H1 (cell line): ENCODE data around the gene RING1. TPM values are rescaled to one million over a fixed set of nuclear protein-coding genes. Genes with fewer than 3 reads are reported as not detected.

Source experiments
- CTCF ChIA-PET: fragments of 300-600 bp; sonication (Branson Sonifier 250); formaldehyde crosslinking; loops from one replicate; lab custom pipeline; 2021; ENCODE audit not compliant: partially characterized antibody; lab: Charles Lee
- POLR2A ChIA-PET: fragments of 300-600 bp; sonication (Branson Sonifier 250); formaldehyde crosslinking; loops from one replicate; lab custom pipeline; 2021; ENCODE audit warnings: inconsistent platforms; ENCODE audit not compliant: partially characterized antibody; lab: Charles Lee
- DNase-seq, 2 experiments: peaks; one replicate each; pipeline versions ENCODE4 v3.0.0 to v3.0.0-alpha.2; 2010 to 2022; ENCODE audit warnings: low spot score in 2 of 2, low read depth in 1 of 2, mixed read lengths in 1 of 2
- FAIRE-seq: peaks from 2 replicates; lab custom pipeline; 2011; peaks lifted over from hg19 to GRCh38; lab: Jason Lieb, UNC
- H2AFZ ChIP-seq: 2 replicates; pipeline ENCODE4 v1.8.1; 2012; ENCODE audit warnings: low read length, inconsistent platforms
- H2AK5ac ChIP-seq: 2 replicates; pipeline ENCODE4 v1.6.1; 2013; ENCODE audit warnings: low read depth, low read length
- H2BK120ac ChIP-seq: replicated peaks from 2 replicates; pipeline ENCODE3; 2013; ENCODE audit warnings: low read depth, low read length, inconsistent platforms
- H2BK12ac ChIP-seq: 2 replicates; pipeline ENCODE4 v1.6.1; 2013; ENCODE audit warnings: low read depth, low read length
- H2BK15ac ChIP-seq: 2 replicates; pipeline ENCODE4 v1.6.1; 2013; ENCODE audit warnings: low read length
- H2BK20ac ChIP-seq: 2 replicates; pipeline ENCODE4 v1.6.1; 2013; ENCODE audit warnings: low read length
- H2BK5ac ChIP-seq: 2 replicates; pipeline ENCODE4 v1.6.1; 2013; ENCODE audit warnings: low read depth, low read length
- H3K14ac ChIP-seq: 2 replicates; pipeline ENCODE4 v1.6.1; 2013; ENCODE audit warnings: inconsistent platforms; ENCODE audit not compliant: insufficient read length
- H3K18ac ChIP-seq: 2 replicates; pipeline ENCODE4 v1.6.1; 2013; ENCODE audit warnings: low read length; ENCODE audit errors: extremely low read depth
- H3K23ac ChIP-seq: 2 replicates; pipeline ENCODE4 v1.6.1; 2013; ENCODE audit warnings: inconsistent platforms; ENCODE audit not compliant: insufficient read length
- H3K23me2 ChIP-seq: 2 replicates; pipeline ENCODE4 v1.6.1; 2013; ENCODE audit warnings: low read depth, low read length
- H3K27ac ChIP-seq: 2 replicates; pipeline ENCODE4 v1.6.1; 2011; ENCODE audit warnings: low read depth, low read length, inconsistent platforms
- H3K27me3 ChIP-seq, 4 experiments: replicated peaks in 1 of 4; 1 replicate in 1 of 4; 2 replicates in 3 of 4; pipeline versions ENCODE4 v1.6.1 to v1.8.1; 2011 to 2013; ENCODE audit warnings: low read length in 3 of 4, mild to moderate bottlenecking in 3 of 4, inconsistent platforms in 2 of 4, mixed read lengths in 2 of 4, moderate library complexity in 1 of 4; ENCODE audit not compliant: control insufficient read depth in 3 of 4, insufficient read depth in 3 of 4; ENCODE audit errors: extremely low read depth in 1 of 4
- H3K36me3 ChIP-seq, 4 experiments: 2 replicates each; pipeline versions ENCODE4 v1.6.1 to v1.8.1; 2011 to 2013; ENCODE audit warnings: mild to moderate bottlenecking in 4 of 4, low read length in 3 of 4, moderate library complexity in 2 of 4, control low read depth in 1 of 4, inconsistent platforms in 1 of 4; ENCODE audit not compliant: insufficient read depth in 4 of 4, control insufficient read depth in 2 of 4
- H3K4ac ChIP-seq: replicated peaks from 2 replicates; pipeline ENCODE3; 2013; ENCODE audit warnings: low read length, low read depth, mixed read lengths, inconsistent platforms; ENCODE audit not compliant: insufficient read length
- H3K4me1 ChIP-seq, 4 experiments: replicated peaks in 1 of 4; 1 replicate in 1 of 4; 2 replicates in 3 of 4; pipeline versions ENCODE4 v1.6.1 to v1.8.1; 2011 to 2013; ENCODE audit warnings: low read length in 3 of 4, inconsistent platforms in 2 of 4, mixed read lengths in 1 of 4; ENCODE audit not compliant: insufficient read depth in 4 of 4, control insufficient read depth in 3 of 4
- H3K4me2 ChIP-seq, 2 experiments: 2 replicates each; pipeline versions ENCODE4 v1.6.1 to v1.8.1; 2011 to 2013; ENCODE audit warnings: low read depth in 2 of 2, low read length in 2 of 2, control low read depth in 1 of 2, inconsistent platforms in 1 of 2, mild to moderate bottlenecking in 1 of 2; ENCODE audit not compliant: insufficient read depth in 1 of 2
- H3K4me3 ChIP-seq, 4 experiments: fragments of 200-600, 300-600 bp in 1 of 4; sonication (generic), shearing (Covaris generic), sonication (Bioruptor Twin) in 1 of 4; 2 replicates each; pipeline versions ENCODE4 v1.5.1 to v1.8.1; 2011 to 2016; ENCODE audit warnings: low read length in 4 of 4, low read depth in 3 of 4, control low read depth in 2 of 4, inconsistent platforms in 2 of 4, mild to moderate bottlenecking in 2 of 4, mixed read lengths in 1 of 4, moderate library complexity in 1 of 4; ENCODE audit not compliant: insufficient read depth in 2 of 4; ENCODE audit errors: extremely low read depth in 1 of 4
- H3K56ac ChIP-seq: replicated peaks from 2 replicates; pipeline ENCODE3; 2013; ENCODE audit warnings: low read depth, mild to moderate bottlenecking, mixed read lengths, low read length, inconsistent platforms; ENCODE audit not compliant: insufficient read length
- H3K79me1 ChIP-seq: 2 replicates; pipeline ENCODE4 v1.6.1; 2013; ENCODE audit warnings: low read depth, low read length, control low read depth
- H3K79me2 ChIP-seq, 2 experiments: 2 replicates each; pipeline versions ENCODE4 v1.6.1 to v1.8.1; 2012 to 2013; ENCODE audit warnings: low read length in 2 of 2, mild to moderate bottlenecking in 2 of 2, inconsistent platforms in 1 of 2; ENCODE audit not compliant: insufficient read depth in 2 of 2, control insufficient read depth in 1 of 2
- H3K9ac ChIP-seq, 4 experiments: replicated peaks in 1 of 4; 1 replicate in 1 of 4; 2 replicates in 3 of 4; pipeline versions ENCODE4 v1.6.1 to v1.8.1; 2011 to 2013; ENCODE audit warnings: low read depth in 3 of 4, low read length in 3 of 4, control low read depth in 2 of 4, mild to moderate bottlenecking in 2 of 4, moderate library complexity in 2 of 4, inconsistent platforms in 1 of 4; ENCODE audit errors: extremely low read depth in 1 of 4
- H3K9me3 ChIP-seq, 2 experiments: 2 replicates each; pipeline versions ENCODE4 v1.6.1 to v1.8.1; 2012 to 2013; ENCODE audit warnings: mild to moderate bottlenecking in 2 of 2, moderate library complexity in 2 of 2, control low read depth in 1 of 2, inconsistent platforms in 1 of 2, low read depth in 1 of 2, low read length in 1 of 2, mixed read lengths in 1 of 2; ENCODE audit not compliant: insufficient read depth in 2 of 2
- H4K20me1 ChIP-seq, 2 experiments: replicated peaks in 1 of 2; 2 replicates each; pipeline versions ENCODE3 to v1.8.1; 2011 to 2013; ENCODE audit warnings: inconsistent platforms in 2 of 2, low read length in 2 of 2, mild to moderate bottlenecking in 1 of 2; ENCODE audit not compliant: insufficient read depth in 2 of 2, control insufficient read depth in 1 of 2
- H4K5ac ChIP-seq: 2 replicates; pipeline ENCODE4 v1.6.1; 2013; ENCODE audit warnings: low read length, low read depth, mixed read lengths, inconsistent platforms; ENCODE audit not compliant: insufficient read length
- H4K8ac ChIP-seq: 2 replicates; pipeline ENCODE4 v1.8.0; 2013; ENCODE audit warnings: mild to moderate bottlenecking, moderate library complexity, low read length, inconsistent platforms; ENCODE audit not compliant: insufficient read depth; ENCODE audit errors: extremely low read depth
- H4K91ac ChIP-seq: replicated peaks from 2 replicates; pipeline ENCODE3; 2013; ENCODE audit warnings: low read length, mixed read lengths, inconsistent platforms; ENCODE audit not compliant: insufficient read length
- BCL11A ChIP-seq, 2 experiments: IDR thresholded peaks; one replicate each; pipeline ENCODE4 v1.6.1; 2011; ENCODE audit warnings: low read depth in 2 of 2, low read length in 2 of 2, mild to moderate bottlenecking in 2 of 2
- GABPA ChIP-seq: IDR thresholded peaks from 2 replicates; pipeline ENCODE4 v1.6.1; 2011; ENCODE audit warnings: mild to moderate bottlenecking, low read length, moderate library complexity, borderline replicate concordance; ENCODE audit not compliant: insufficient read depth
- GTF2F1 ChIP-seq: IDR thresholded peaks from 2 replicates; pipeline ENCODE4 v1.6.1; 2012; ENCODE audit warnings: low read depth, low read length, improper control_type of control experiment, borderline replicate concordance
- MAX ChIP-seq: IDR thresholded peaks from 2 replicates; pipeline ENCODE4 v1.6.1; 2012; ENCODE audit warnings: inconsistent platforms
- PHF8 ChIP-seq: fragments of 200-600 bp; sonication (generic); conservative IDR thresholded peaks from 2 replicates; pipeline ENCODE4 v1.7.1; 2012; ENCODE audit warnings: low read depth, mild to moderate bottlenecking, inconsistent platforms, low read length, moderate library complexity
- RAD21 ChIP-seq, 2 experiments: IDR thresholded peaks in 1 of 2; conservative IDR thresholded peaks in 1 of 2; 2 replicates each; pipeline ENCODE4 v1.6.1; 2011; ENCODE audit warnings: low read depth in 2 of 2, low read length in 2 of 2, improper control_type of control experiment in 1 of 2, inconsistent platforms in 1 of 2, mild to moderate bottlenecking in 1 of 2, moderate library complexity in 1 of 2
- RXRA ChIP-seq: IDR thresholded peaks from 2 replicates; pipeline ENCODE4 v1.6.1; 2011; ENCODE audit warnings: low read depth, mild to moderate bottlenecking, low read length, moderate library complexity; ENCODE audit not compliant: insufficient read depth
- SRF ChIP-seq: IDR thresholded peaks from 2 replicates; pipeline ENCODE4 v1.6.1; 2011; ENCODE audit warnings: mild to moderate bottlenecking, low read depth, low read length, moderate library complexity
- TCF12 ChIP-seq: IDR thresholded peaks from 2 replicates; pipeline ENCODE4 v1.6.1; 2011; ENCODE audit warnings: low read depth, mild to moderate bottlenecking, low read length
- WGBS, 2 experiments: shearing (Covaris generic) in 1 of 2; methylation state at CpG; one replicate each; pipeline versions ENCODE4 v1.1.6 to v1.1.7; 2013 to 2015; ENCODE audit warnings: low lambda C conversion rate in 2 of 2, mixed read lengths in 2 of 2, inconsistent platforms in 1 of 2, low coverage in 1 of 2, missing lambda C conversion rate in 1 of 2; ENCODE audit not compliant: insufficient replicate concordance in 2 of 2, insufficient coverage in 1 of 2, insufficient read length in 1 of 2; ENCODE audit errors: extremely low coverage in 1 of 2, missing lambda C conversion rate in 1 of 2; 5-methylcytosine and 5-hydroxymethylcytosine counted together
- polyA plus RNA-seq, 7 experiments: library from polyadenylated mRNA; depleted of rRNA in 3 of 7; stranded (reverse) in 5 of 7; unstranded in 2 of 7; fragments of >200 nt in 5 of 7; fragments of 200-250 nt in 2 of 7; gene quantifications; 1 replicate in 5 of 7; 2 replicates in 1 of 7; 4 replicates in 1 of 7; pipeline versions ENCODE4 v1.2.1 to v1.2.3, GENCODE V29; 2011 to 2013; ENCODE audit warnings: missing spikeins in 2 of 7, mixed read lengths in 2 of 7
- total RNA-seq: library from RNA; stranded (reverse); fragmentation: NEBNext Ultra II Directional; extraction: Animal tissue kit (Norgen Biotek cat#: 25700); gene quantifications from 2 replicates; pipeline ENCODE4 v1.2.1, GENCODE V29; 2021

The RING1 gene
- total and polyA plus RNA-seq, 2 of the 8 experiments (the other 6 are each of a cell fraction or from before 2014, with no cell fraction given) = 16.4 to 26.0 TPM

GRCh38 chr6:33173535-33174180 is 34.6 kb upstream of the RING1 start:
- Histone ChIP-seq H3K27ac (no peak overlapping the region), H3K23me2 (no peaks in the 10 kb centered on the region), H4K5ac (no peak overlapping the region), H2BK12ac (no peak overlapping the region), H3K18ac (no peak overlapping the region), H3K4me1 (no peaks in the 10 kb centered on the region; a peak in 2 of 7 replicates), H3K4ac (no peak overlapping the region), H2BK15ac (no peak overlapping the region), H2BK120ac (no peak overlapping the region), H3K79me2 (no peaks in the 10 kb centered on the region), H2AFZ (no peak overlapping the region), H3K23ac (no peak overlapping the region), H4K20me1 (peaks cover 0 to 3% of the 10 kb centered on the region in 2 experiments), H4K91ac (no peak overlapping the region), H3K14ac (no peak overlapping the region), H2BK20ac (no peak overlapping the region), H3K36me3 (no peaks in the 10 kb centered on the region), H3K9me3 (no peaks in the 10 kb centered on the region), H2BK5ac (no peak overlapping the region), H3K4me3 (no peak overlapping the region), H3K4me2 (no peak overlapping the region), H2AK5ac (no peak overlapping the region), H3K27me3 (no peaks in the 10 kb centered on the region), H4K8ac (no peak overlapping the region), H3K79me1 (no peaks in the 10 kb centered on the region), H3K56ac (no peak overlapping the region), H3K9ac (no peak overlapping the region)
- ChIA-PET POLR2A (interaction anchor here (0.6 to 3.8 kb wide), 9 partner anchors 30 to 202 kb away, joined by 3 to 17 read pairs (median 4); partner anchors contain the start of gene RING1), CTCF (interaction anchor here (0.7 to 5.5 kb wide), 27 partner anchors 8 to 282 kb away, joined by 3 to 74 read pairs (median 6); partner anchors contain the start of gene COL11A2)
- DNase-seq = no peak
- TF ChIP-seq GABPA (no peak), RAD21 (IDR thresholded peaks at IDR 0.05 in 1 of 2, conservative IDR thresholded peaks at IDR 0.05 in 1 of 2; ENCODE audit: low read depth in 2 of 2, low read length in 2 of 2) (no peak), SRF (no peak), BCL11A (IDR thresholded peaks at IDR 0.05; ENCODE audit: low read depth in 2 of 2, low read length in 2 of 2) (no peak), RXRA (no peak), TCF12 (no peak), GTF2F1 (no peak), MAX (no peak), PHF8 (no peak)
- no peak for FAIRE-seq
- WGBS, 2 experiments = 89% methylated on average over 8 of the region's 11 CpGs; no CpG with 5 or more reads in 1 of the 2 experiments
